Stimulated activated CD8-positive, alpha-beta memory T cell treated with anti-CD3 and anti-CD28 coated beads, Interleukin-4, amount 100 ng/mL, for 48 hours (primary cell): ENCODE measurements around the gene CCDC33.

Source experiments
- DNase-seq: peaks from one replicate; pipeline ENCODE4 v3.0.0-alpha.2; 2020

Gene CCDC33

GRCh38 chr15:74235962-74236361 lies at the start of gene CCDC33:
Gene CCDC33 (plus strand): TSS chr15:74236326. CDS start chr15:74236720, 394 bp downstream.
- DNase-seq = no peak

- no peak for DNase-seq
These were observed 47.9 kb upstream of the CCDC33 start for GRCh38 chr15:74188216-74188615.

GRCh38 chr15:74191798-74192197 lies 44.3 kb upstream of the CCDC33 start:
- DNase-seq = no peak

DNA sequence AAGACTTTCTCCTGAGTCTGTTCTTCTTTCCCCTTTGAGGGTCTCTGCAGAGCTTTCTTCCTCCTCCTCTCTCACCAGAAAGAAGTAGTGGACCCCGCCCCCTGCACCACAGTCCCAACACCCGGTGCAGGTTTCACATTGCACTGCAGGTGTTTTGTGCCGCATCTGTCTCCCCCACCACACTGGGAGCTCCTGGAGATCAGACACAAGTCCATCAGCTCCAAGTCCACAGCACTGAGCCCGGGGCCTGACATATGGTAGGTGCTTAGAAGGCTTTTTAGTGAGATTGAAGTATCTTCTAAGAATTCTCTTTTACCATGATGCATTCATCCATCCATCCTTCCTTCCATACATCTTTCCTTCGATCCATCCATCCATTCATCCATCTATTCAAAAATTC lies 43.4 kb upstream of the CCDC33 start:
- no peak for DNase-seq

- DNase-seq = no peak
These were observed 42.8 kb upstream of the CCDC33 start for GRCh38 chr15:74193299-74193718.

DNA sequence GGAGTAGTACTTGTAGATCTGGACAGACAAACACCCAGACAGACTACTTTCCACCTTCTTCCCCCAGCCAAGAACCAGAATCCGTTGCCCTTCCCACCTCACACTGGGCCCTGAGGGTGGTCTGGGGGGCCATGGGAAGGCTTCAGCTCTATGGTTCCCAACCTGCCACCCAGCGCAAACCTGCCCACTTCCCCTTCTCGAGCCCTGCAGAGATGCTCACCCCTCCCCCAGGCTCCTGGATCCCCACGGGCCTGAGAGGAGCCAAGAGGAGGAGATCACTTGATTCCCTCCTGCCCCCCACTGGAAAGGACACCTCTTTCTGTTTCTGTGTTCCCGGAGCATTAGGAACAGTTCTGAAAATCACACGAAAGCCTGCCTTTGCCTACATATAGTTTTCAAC lies 42.2 kb upstream of the CCDC33 start:
- DNase-seq = no peak

GRCh38 chr15:74194572-74195559 lies 41.3 kb upstream of the CCDC33 start:
- no peak for DNase-seq

- no peak for DNase-seq
These were observed 40.0 kb upstream of the CCDC33 start for GRCh38 chr15:74196175-74196574.

DNA sequence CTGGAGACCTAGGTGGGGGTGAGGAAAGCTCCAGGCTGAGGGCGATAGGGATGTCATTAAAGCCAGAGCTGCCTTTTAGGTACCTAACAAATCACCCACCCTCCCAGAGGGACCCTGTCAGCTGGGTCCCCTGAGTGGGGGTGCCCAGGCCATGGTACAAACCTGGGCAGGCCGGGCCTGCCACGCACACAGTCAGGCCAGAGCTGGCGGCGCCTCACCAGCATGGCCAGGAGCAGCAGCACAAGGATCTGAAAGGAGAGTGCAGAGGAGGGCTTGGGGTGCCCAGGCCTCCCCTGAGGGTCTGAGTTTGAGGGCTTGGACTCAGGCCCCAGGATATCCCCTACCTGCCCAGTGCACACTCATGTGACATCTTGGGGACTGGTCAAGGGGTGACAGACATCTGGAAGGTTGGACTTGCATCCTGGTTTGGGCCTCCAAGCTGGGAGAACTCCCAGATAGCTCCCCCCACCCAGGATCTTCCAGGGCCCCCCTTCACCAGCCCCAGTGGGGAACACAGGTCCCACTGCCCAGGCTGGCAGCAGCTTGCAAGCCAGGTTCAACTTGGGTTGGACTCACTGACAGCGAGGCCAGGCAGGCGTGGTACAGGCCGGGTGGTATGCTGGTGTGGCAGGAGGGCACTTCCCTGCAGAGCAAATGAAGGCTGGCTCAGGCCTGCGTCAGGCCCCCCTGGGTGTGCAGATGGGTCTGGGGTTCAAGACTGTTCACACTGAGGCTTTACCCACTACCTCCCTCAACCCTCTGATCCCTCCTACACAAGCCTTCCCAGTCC lies 38.8 kb upstream of the CCDC33 start:
- DNase-seq = no peak

DNA sequence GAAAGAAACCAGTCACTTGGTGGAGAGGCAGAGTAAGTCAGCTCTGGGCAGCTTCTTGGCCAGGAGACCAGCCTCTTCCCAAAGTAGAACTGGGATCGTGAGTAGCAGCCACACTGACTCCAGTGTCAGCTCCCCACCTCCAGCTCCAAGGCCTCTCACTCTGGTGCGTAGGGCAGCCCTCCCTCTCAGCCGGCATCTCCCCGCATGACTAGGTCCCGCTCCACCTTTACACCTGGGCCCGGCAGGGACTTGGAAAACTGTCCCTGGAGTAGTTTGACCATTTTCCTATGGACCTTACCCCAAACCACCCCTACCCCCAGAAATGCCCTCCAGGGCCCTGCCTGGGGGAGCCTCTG lies 36.9 kb upstream of the CCDC33 start:
- no peak for DNase-seq

DNA sequence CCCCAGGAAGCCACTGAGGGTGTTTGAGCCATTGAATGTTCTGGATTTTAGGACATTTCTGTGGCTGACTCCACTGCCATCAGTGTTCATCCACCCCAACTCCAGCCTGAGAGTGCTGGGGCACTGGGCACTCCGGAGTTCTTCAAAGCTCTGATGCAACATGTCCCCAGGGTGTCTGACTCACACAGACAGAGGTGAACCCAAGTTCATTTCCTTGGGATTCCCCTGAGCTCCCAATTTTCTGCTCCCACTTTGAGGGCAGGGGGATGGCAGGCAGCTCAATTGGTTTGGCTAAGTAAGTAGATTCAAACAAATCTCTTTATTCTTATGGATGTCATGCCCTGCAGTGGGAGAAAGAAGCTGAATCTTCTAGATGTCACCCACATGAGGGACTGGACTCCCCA lies 35.7 kb upstream of the CCDC33 start:
- no peak for DNase-seq

DNA sequence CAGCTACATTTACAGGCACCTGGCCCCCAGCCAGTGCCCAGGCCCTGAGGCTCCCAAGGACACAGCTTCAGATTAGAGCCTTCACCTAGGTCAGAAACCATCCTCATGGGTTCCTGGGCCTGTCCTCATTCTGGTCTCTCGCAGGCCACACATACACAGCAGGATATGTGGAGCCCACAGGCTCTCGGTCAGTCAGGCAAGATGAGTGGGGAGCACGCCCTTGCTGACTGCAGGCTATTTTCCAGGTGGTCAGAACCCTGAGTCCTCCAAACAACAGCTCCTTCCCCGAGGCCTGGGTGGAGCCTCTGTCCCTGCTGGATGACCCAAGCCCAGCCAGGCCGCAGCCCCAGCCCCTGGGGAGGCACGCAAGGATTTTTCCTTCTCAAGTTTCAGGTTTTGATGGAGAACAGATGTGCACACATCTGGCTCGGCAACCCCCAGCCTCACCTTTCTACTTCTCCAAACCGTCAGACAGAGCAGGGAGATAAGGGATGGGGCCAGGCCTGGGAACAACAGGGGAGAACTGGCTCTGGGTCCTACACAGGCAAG lies 35.2 kb upstream of the CCDC33 start:
- no peak for DNase-seq

DNA sequence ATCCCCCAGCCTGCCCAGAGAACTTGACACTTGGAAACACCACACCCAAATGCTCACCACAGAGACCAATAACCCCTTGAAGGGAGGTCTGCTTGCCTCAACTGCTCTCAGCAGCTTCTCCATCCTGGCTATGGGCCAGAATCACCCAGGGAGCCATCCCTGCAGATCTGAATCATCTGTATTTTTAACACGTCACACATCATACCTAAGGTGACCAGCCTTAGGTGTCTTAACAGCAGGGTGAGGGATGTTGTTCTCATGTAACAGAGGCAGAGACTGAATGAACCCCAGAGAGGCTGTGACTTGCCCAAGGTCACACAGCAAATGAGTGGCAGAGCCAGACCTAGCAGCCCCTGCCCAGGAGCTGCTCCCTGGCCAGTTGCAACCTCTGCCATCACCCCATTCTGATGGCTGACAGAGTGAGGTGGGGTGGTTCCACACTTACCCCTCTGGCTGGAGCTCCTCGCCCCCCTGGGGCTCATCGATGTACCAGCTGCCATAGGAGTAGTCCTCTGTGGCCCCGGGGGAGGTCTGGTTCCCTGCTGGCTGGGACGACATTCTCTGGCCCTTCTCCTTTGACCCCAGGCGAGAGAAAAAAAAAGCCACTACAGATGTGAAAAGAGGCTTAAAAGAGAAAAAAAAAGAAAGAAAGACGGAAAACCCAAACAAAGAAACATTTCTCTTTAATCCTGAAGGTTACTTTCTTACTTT lies 34.3 kb upstream of the CCDC33 start:
- no peak for DNase-seq

- DNase-seq = peak; percentile 32
These were observed 33.4 kb upstream of the CCDC33 start, which contains the start of gene STRA6 for GRCh38 chr15:74202452-74203401. Gene STRA6 (minus strand): TSS chr15:74202787. CDS start chr15:74202267, 520 bp downstream.

DNA sequence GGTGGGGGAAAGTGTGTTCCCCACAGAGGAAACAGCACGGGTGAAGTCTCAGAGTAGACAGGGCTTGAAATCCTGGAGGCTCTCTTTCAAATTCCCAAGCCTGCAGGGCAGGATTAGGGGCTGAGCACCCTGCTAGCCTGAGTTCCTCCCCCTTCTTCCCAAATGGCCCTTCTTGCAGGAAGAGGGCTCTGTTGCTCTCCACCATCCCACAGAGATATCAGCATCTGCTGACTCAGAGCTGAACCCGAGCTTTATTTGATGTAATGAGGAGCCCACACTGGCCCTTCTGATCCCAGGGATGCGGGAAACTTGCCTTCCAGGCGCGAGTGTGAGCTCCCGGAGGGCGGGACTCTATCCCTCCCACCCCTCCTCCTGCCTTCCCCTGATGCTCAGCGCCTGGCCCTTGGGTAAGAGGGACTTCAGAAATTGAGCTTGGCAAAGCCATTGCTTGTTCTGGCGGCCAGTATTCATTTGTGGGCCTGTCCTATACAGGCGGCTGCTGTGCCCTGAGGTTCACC lies 32.2 kb upstream of the CCDC33 start:
- no peak for DNase-seq

DNA sequence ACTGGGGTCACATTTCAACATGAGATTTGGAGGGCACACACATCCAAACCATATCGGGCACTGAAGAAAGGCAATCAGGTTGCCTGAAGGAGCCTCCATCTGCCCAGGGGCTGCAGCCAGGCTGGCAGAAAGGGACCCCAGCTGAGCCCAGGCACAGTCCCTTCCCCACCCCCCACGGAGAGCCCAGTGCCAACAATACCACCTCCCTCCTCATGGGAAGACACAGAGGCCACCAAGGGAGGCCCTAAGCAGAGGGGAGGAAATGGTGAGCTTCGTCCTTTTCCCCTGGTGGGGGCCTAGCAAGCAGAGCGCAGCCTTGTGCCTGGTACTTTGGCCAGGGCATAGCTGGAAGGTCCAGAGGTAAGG lies 30.6 kb upstream of the CCDC33 start:
- no peak for DNase-seq

GRCh38 chr15:74206801-74207281 lies 29.3 kb upstream of the CCDC33 start:
- no peak for DNase-seq

GRCh38 chr15:74207652-74208440 lies 28.3 kb upstream of the CCDC33 start:
- no peak for DNase-seq

DNA sequence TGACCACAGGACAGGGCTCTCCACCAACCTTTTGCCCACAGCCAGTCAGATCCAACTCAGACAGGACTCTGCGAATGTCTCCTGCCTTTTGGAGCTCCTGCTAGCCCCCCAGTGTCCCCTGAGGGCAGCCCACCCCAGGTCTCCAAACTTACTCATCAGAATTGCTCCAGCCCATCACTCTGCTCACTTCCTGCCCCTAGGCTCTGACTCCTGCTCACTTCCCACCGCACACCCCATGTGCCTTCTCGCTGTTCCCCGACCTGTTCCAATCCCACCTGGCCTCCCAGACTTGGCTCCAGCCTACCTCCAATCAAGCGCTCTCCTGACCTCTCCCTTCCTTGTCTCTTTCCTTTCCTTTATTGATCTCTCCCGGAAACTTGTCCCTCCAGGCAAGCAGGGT lies 27.6 kb upstream of the CCDC33 start:
- no peak for DNase-seq

DNA sequence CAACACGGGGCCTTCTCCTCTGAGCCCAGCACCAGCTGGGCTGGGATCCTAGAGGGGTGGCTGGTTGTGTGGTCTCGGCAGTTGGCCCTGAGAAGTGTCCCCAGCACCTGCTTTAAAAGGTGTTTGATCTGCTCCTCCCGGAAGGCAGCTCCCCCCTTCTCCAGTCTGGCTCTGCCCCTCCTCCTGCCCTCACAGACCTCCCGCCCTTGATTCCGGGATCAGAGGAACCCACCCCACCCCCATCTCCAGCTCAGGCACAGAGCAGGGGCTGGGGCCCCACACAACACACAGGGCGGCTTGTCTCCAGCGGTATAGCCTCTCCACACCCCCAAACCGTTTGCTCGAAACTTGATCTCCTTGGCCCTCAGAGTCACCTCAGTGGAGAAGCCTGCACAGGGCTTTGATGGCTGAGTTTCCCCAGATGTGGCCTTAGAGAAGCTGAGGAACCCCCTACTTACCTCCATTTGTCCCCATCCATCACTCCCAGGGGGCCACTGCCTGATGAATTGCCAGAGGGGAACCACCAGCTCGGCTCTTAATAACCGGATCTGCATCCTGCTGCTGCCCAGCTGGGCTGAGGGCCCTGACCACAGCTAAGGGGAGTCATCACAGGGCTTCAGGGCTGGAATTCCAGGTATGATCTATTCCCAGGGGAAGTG lies 27.1 kb upstream of the CCDC33 start:
- DNase-seq = no peak
